ENCODE measurements around the gene AHI1. TPM values are rescaled to one million over a fixed set of nuclear protein-coding genes. Genes with fewer than 3 reads are reported as not detected.

Gene AHI1
- total RNA-seq, 1 experiment from 2014 or later, result 8.9 TPM

- no peaks in the 10 kb centered on the region for H3K79me2 ChIP-seq (ENCODE audit: low read length)
- H3K27ac ChIP-seq (ENCODE audit: low read length), result no peak overlapping the region
- no peak overlapping the region for H3K9ac ChIP-seq (ENCODE audit: low read length)
- DNase-seq (peak; percentile 5), ATAC-seq (no peak)
- H3K4me1 ChIP-seq (ENCODE audit: insufficient read depth, low read length), result peaks cover 24% of the 10 kb centered on the region
- no peak overlapping the region for H3K4me3 ChIP-seq (ENCODE audit: low read length)
- ChIA-PET POLR2A (ENCODE audit: unreplicated experiment) (no interaction called here), CTCF (no interaction called here)
- TF ChIP-seq EZH2 (IDR thresholded peaks at IDR 0.05; ENCODE audit: low read length, unreplicated experiment), result no peak
- peak; percentile 31; the same call in 1 of the 2 replicates for TF ChIP-seq CTCF (conservative IDR thresholded peaks at IDR 0.05; ENCODE audit: low read depth, low read length)
- no peak for TF ChIP-seq EZH2phosphoT487 (IDR thresholded peaks at IDR 0.05; ENCODE audit: borderline replicate concordance, low read length)
- H3F3A ChIP-seq (ENCODE audit: low read length, unreplicated experiment), result no peaks in the 10 kb centered on the region
- H3K27me3 ChIP-seq (ENCODE audit: low read length), result no peaks in the 10 kb centered on the region
- no peak overlapping the region for H3K4me2 ChIP-seq (ENCODE audit: low read length)
- no TSS peak for BruUV-seq (replicated peaks)
- H4K20me1 ChIP-seq (ENCODE audit: low read length), result no peaks in the 10 kb centered on the region
- H2AFZ ChIP-seq (ENCODE audit: low read length), result no peak overlapping the region
- intact Hi-C loops (cut with micrococcal nuclease), result no loop called here
- H3K36me3 ChIP-seq (ENCODE audit: low read depth, low read length), result no peaks in the 10 kb centered on the region
- no peaks in the 10 kb centered on the region for H3K9me3 ChIP-seq (ENCODE audit: low read length)
- H3K9me2 ChIP-seq (replicated peaks; ENCODE audit: low read length), result no peaks in the 10 kb centered on the region
Observed at GRCh38 chr6:135540207-135540840, 42.8 kb upstream of the AHI1 start.

GRCh38 chr6:135537741-135538301 is 40.3 kb upstream of the AHI1 start:
- no peak overlapping the region for H2AFZ ChIP-seq (ENCODE audit: low read length)
- H3K27me3 ChIP-seq (ENCODE audit: low read length), result no peaks in the 10 kb centered on the region
- peak overlapping the region; percentile 10 for H3K4me2 ChIP-seq (ENCODE audit: low read length)
- H3K9ac ChIP-seq (ENCODE audit: low read length), result no peak overlapping the region
- TF ChIP-seq EZH2phosphoT487 (IDR thresholded peaks at IDR 0.05; ENCODE audit: borderline replicate concordance, low read length) (no peak), EZH2 (IDR thresholded peaks at IDR 0.05; ENCODE audit: low read length, unreplicated experiment) (no peak)
- H3K79me2 ChIP-seq (ENCODE audit: low read length), result no peaks in the 10 kb centered on the region
- POLR2A ChIA-PET (ENCODE audit: unreplicated experiment), result interaction anchor here (1.0 kb wide), 1 partner anchor 40 kb away, joined by 4 read pairs; no protein-coding TSS in a partner anchor
- CTCF ChIA-PET, result interaction anchor here (0.6 kb wide), 1 partner anchor 144 kb away, joined by 3 read pairs; no protein-coding TSS in a partner anchor
- no peaks in the 10 kb centered on the region for H3K9me2 ChIP-seq (replicated peaks; ENCODE audit: low read length)
- peak overlapping the region; percentile 40 for H3K27ac ChIP-seq (ENCODE audit: low read length)
- peaks cover 34% of the 10 kb centered on the region for H3K4me1 ChIP-seq (ENCODE audit: insufficient read depth, low read length)
- intact Hi-C loops (cut with micrococcal nuclease), result loop anchor here (2.0 to 10.0 kb wide), 6 partner anchors 221 to 539 kb away; partner anchors contain the start of gene PDE7B
- H3K36me3 ChIP-seq (ENCODE audit: low read depth, low read length), result no peaks in the 10 kb centered on the region
- no peaks in the 10 kb centered on the region for H4K20me1 ChIP-seq (ENCODE audit: low read length)
- H3K9me3 ChIP-seq (ENCODE audit: low read length), result no peaks in the 10 kb centered on the region
- peak; percentile 82 for DNase-seq
- ATAC-seq, result peak; percentile 88
- no peak overlapping the region for H3K4me3 ChIP-seq (ENCODE audit: low read length)
- no TSS peak for BruUV-seq (replicated peaks)
- no peaks in the 10 kb centered on the region for H3F3A ChIP-seq (ENCODE audit: low read length, unreplicated experiment)

- Histone ChIP-seq H3K4me3 (ENCODE audit: low read length) (no peak overlapping the region), H3F3A (ENCODE audit: low read length, unreplicated experiment) (no peaks in the 10 kb centered on the region), H3K36me3 (ENCODE audit: low read depth, low read length) (no peaks in the 10 kb centered on the region), H3K4me2 (ENCODE audit: low read length) (peak overlapping the region; percentile 17; the same call in 1 of the 2 replicates), H3K9me2 (replicated peaks; ENCODE audit: low read length) (no peaks in the 10 kb centered on the region), H3K27me3 (ENCODE audit: low read length) (no peaks in the 10 kb centered on the region), H3K79me2 (ENCODE audit: low read length) (no peaks in the 10 kb centered on the region), H3K4me1 (ENCODE audit: insufficient read depth, low read length) (peaks cover 34% of the 10 kb centered on the region), H3K27ac (ENCODE audit: low read length) (no peak overlapping the region), H4K20me1 (ENCODE audit: low read length) (no peaks in the 10 kb centered on the region), H3K9ac (ENCODE audit: low read length) (no peak overlapping the region), H3K9me3 (ENCODE audit: low read length) (no peaks in the 10 kb centered on the region), H2AFZ (ENCODE audit: low read length) (no peak overlapping the region)
- POLR2A ChIA-PET (ENCODE audit: unreplicated experiment), result no interaction called here
- peak; percentile 48 for ATAC-seq
- intact Hi-C loops (cut with micrococcal nuclease), result loop anchor here (1.0 to 10.0 kb wide), 8 partner anchors 84 to 690 kb away; partner anchors contain the start of gene PDE7B
- no peak for TF ChIP-seq EZH2phosphoT487 (IDR thresholded peaks at IDR 0.05; ENCODE audit: borderline replicate concordance, low read length)
- TF ChIP-seq EZH2 (IDR thresholded peaks at IDR 0.05; ENCODE audit: low read length, unreplicated experiment), result no peak
- peak; percentile 74 for TF ChIP-seq CTCF (conservative IDR thresholded peaks at IDR 0.05; ENCODE audit: low read depth, low read length)
- DNase-seq, result peak; percentile 78
- no TSS peak for BruUV-seq (replicated peaks)
- CTCF ChIA-PET, result interaction anchor here (0.7 kb wide), 1 partner anchor 12 kb away, joined by 3 read pairs; no protein-coding TSS in a partner anchor
Observed at GRCh38 chr6:135535989-135536414, 38.5 kb upstream of the AHI1 start.

Measured in PC-3 (cell line).